ENCODE measurements around the gene RPTOR. TPM values are rescaled to one million over a fixed set of nuclear protein-coding genes. Genes with fewer than 3 reads are reported as not detected.
A peak's percentile ranks its signal among the peaks of the same experiment; 100 is the strongest.
"Not testable (repeated sequence)": the region's sequence is repeated elsewhere in the genome, so short reads cannot be mapped to it uniquely, and the experiment has no call there.

The RPTOR gene
- total RNA-seq, 1 donor from 2014 or later: 19.0 TPM

GRCh38 chr17:80758481-80759376 lies 214.1 kb downstream of the RPTOR start:
- intact Hi-C loops (cut with DNase I): no loop called here
- ATAC-seq (ENCODE audit: poor library complexity) (peak; percentile 52), DNase-seq (peak; percentile 56)

GRCh38 chr17:80759377-80759673 lies 214.7 kb downstream of the RPTOR start:
- ATAC-seq (ENCODE audit: poor library complexity): no peak
- intact Hi-C loops (cut with DNase I): no loop called here
- no peak for DNase-seq

- DNase-seq: no peak
- intact Hi-C loops (cut with DNase I): no loop called here
- no peak for ATAC-seq (ENCODE audit: poor library complexity)
Observed at GRCh38 chr17:80760511-80760911, 215.9 kb downstream of the RPTOR start.

GRCh38 chr17:80761110-80761871 lies 216.7 kb downstream of the RPTOR start:
- ATAC-seq (ENCODE audit: poor library complexity): no peak
- intact Hi-C loops (cut with DNase I): no loop called here
- DNase-seq: no peak

- intact Hi-C loops (cut with DNase I): no loop called here
- DNase-seq (no peak), ATAC-seq (ENCODE audit: poor library complexity) (no peak)
Observed at GRCh38 chr17:80762076-80762475, 217.4 kb downstream of the RPTOR start.

- no peak for DNase-seq
- intact Hi-C loops (cut with DNase I): no loop called here
- no peak for ATAC-seq (ENCODE audit: poor library complexity)
Observed at GRCh38 chr17:80763293-80763867, 218.7 kb downstream of the RPTOR start.

- ATAC-seq (ENCODE audit: poor library complexity); intact Hi-C loops (cut with DNase I); DNase-seq: not testable (repeated sequence)
Observed at GRCh38 chr17:80764627-80765145, 220.0 kb downstream of the RPTOR start.

GRCh38 chr17:80765241-80765961 lies 220.8 kb downstream of the RPTOR start:
- ATAC-seq (ENCODE audit: poor library complexity) (no peak), DNase-seq (no peak)
- intact Hi-C loops (cut with DNase I): no loop called here

- ATAC-seq (ENCODE audit: poor library complexity) (no peak), DNase-seq (no peak)
- intact Hi-C loops (cut with DNase I): no loop called here
Observed at GRCh38 chr17:80766290-80766855, 221.7 kb downstream of the RPTOR start.

- DNase-seq (no peak), ATAC-seq (ENCODE audit: poor library complexity) (no peak)
- intact Hi-C loops (cut with DNase I): no loop called here
Observed at GRCh38 chr17:80768389-80768788, 223.8 kb downstream of the RPTOR start.

GRCh38 chr17:80768936-80769335 lies 224.3 kb downstream of the RPTOR start:
- DNase-seq: no peak
- ATAC-seq (ENCODE audit: poor library complexity): no peak
- intact Hi-C loops (cut with DNase I): no loop called here

- DNase-seq (no peak), ATAC-seq (ENCODE audit: poor library complexity) (no peak)
- intact Hi-C loops (cut with DNase I): no loop called here
Observed at GRCh38 chr17:80769516-80769915, 224.9 kb downstream of the RPTOR start.

GRCh38 chr17:80769936-80770625 lies 225.4 kb downstream of the RPTOR start:
- ATAC-seq (ENCODE audit: poor library complexity): no peak
- intact Hi-C loops (cut with DNase I): no loop called here
- no peak for DNase-seq

- intact Hi-C loops (cut with DNase I): no loop called here
Observed at GRCh38 chr17:80770881-80771611, 226.4 kb downstream of the RPTOR start.

GRCh38 chr17:80771612-80772005 lies 227.0 kb downstream of the RPTOR start:
- intact Hi-C loops (cut with DNase I): no loop called here
- DNase-seq (no peak), ATAC-seq (ENCODE audit: poor library complexity) (no peak)

More at GRCh38 chr17:80770881-80771611, 226.4 kb downstream of the RPTOR start:
- ATAC-seq (ENCODE audit: poor library complexity) (no peak), DNase-seq (no peak)

GRCh38 chr17:80772906-80773242 lies 228.2 kb downstream of the RPTOR start:
- intact Hi-C loops (cut with DNase I): no loop called here
- no peak for ATAC-seq (ENCODE audit: poor library complexity)

GRCh38 chr17:80773243-80773991 lies 228.8 kb downstream of the RPTOR start:
- ATAC-seq (ENCODE audit: poor library complexity) (peak; percentile 95), DNase-seq (peak; percentile 68)

More at GRCh38 chr17:80772906-80773242, 228.2 kb downstream of the RPTOR start:
- DNase-seq: no peak

More at GRCh38 chr17:80773243-80773991, 228.8 kb downstream of the RPTOR start:
- intact Hi-C loops (cut with DNase I): no loop called here

Data from Right ventricle myocardium superior (tissue), 1 donor.